Activated T-helper 1 cell treated with anti-CD3 and anti-CD28 coated beads, Interleukin-2, amount 50 U/mL, for 16 hours (primary cell): ENCODE data around the gene GBX2.

Experiments used
- DNase-seq, 2 donors: peaks; one replicate each; pipeline ENCODE4 v3.0.0-alpha.2; 2020; ENCODE audit warnings: low read depth in 1 of 2, low spot score in 1 of 2

Gene GBX2

GRCh38 chr2:236119476-236119875 is 48.7 kb downstream of the GBX2 start:
- no peak for DNase-seq

GRCh38 chr2:236119003-236119402 is 49.2 kb downstream of the GBX2 start:
- DNase-seq, result no peak

- DNase-seq, result no peak
These were observed 50.3 kb downstream of the GBX2 start for GRCh38 chr2:236117861-236118269.

DNA sequence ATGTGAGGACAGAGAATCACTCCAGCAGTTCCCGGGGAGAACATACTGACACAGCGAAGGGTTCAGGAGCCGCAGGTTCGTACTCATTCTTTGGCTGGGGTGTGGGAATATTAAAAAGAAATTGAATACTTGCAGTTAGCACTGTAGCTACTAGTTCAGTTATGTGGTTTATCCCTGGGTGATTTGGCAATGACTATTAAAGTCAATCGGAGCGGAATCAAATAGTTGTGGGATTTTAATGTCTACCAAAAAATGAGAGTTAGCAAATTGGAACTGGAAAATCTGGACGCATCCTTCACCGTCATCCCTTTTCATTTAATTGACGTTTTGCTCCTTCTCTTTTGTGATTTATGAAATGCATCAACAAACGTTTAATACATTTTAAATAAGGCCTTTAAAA is 50.8 kb downstream of the GBX2 start:
- DNase-seq, result no peak
